Measurements from ENCODE around the gene PDIA6.

Gene PDIA6

DNA sequence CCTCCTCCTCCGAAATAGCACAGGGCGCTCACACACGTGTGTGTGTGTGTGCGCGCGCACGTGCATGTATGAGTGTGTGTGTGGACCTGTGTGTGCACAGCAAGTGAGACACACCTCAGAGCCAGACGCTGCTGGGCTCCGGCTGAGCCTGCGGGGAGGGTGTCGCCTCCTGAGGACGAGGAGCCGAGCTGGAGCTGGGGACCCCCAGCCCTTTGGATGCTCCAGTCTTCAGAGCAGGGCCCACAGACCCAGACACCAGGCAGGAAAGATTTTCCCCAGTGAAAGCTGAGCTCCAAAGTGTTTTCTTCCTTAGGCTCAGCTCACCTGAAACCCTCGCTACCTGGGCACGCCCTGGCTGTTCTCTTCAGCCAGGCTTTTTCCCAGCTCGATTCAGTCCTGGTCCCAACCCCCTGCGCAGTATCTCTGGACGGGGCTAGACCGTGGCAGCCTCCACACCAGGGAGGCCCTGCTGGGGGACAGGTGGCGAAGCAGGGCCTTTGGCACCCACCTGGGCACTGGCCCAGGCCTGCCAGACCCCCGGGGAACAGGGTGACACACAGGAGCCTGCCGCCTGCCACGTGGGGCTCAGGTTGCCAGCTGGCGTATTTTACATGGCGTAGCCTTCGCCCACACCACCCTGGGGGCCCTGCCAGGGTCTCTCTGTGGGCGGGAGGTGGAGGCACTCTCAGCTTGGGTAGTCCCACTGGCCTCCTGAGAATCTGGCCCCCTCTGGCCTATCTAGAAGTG, 36.2 kb downstream of the PDIA6 start:
- TF ChIP-seq CTCF (IDR thresholded peaks at IDR 0.05; ENCODE audit: insufficient read depth, low read length, missing control alignments): no peak
- no peak for DNase-seq (ENCODE audit: low read depth, low spot score)
- no peak overlapping the region for H3K4me3 ChIP-seq (ENCODE audit: low read depth, low read length)
- ChIA-PET POLR2A (no interaction called here), CTCF (no interaction called here)

DNA sequence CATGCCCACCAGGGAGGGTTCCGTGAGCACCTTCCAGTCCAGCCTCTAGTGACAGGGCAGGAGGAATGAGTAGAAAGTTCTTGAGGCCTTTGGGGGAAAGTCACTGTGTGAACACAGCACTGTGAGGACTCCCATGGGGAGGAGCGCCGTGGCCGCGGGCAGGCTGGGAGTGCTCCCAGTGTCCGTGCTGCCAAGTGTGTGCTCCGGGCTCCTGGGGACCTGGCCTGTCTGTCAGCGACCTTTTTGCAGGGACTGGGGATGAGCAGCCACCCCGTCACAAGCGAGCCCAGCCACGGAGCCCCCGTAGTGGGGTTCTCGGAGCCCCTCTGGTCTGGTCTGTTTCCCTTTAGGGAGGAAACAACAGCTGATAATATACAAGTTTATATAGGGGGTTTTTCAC, 36.8 kb downstream of the PDIA6 start:
- DNase-seq (ENCODE audit: low read depth, low spot score): no peak
- ChIA-PET CTCF (no interaction called here), POLR2A (no interaction called here)

DNA sequence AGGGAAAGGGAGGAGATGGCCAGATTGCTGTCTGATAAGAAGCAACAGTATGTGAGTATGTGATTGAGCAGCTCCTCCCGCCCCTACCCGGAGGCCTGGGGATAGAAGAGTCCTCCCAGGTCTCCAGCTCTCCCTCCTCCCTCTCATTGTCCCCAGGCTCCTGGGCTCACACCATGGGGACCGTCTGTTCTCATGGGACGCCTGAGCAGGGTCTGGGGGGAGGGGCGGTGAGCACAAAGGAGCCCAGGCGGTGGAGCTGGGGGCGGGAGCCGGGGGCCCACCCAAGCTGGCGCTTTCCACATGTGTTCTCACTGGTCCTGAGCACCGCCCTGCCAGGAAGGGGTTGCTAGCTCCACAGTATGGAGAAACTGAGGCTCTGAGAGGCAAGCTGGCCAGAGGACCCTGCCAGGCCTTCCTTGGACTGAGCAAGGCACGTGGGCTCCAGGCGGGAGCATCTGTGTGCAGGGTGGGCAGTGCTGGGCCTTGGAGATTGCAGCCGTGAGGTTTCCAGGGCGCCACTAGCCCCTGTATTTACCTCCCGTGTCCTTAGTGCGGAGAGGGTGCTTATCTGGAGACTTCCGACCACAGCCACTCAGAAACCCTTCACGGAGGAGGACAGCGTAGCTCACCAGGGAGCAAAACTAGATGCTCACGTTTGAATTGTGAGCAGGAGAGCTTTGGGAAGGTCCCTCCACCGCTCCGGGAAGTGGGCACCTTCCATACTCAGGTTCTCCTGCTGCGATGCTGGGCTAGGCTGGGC, 37.4 kb downstream of the PDIA6 start:
- DNase-seq (ENCODE audit: low read depth, low spot score): no peak
- H3K4me3 ChIP-seq (ENCODE audit: low read depth, low read length): no peak overlapping the region
- CTCF ChIA-PET: no interaction called here
- TF ChIP-seq CTCF (IDR thresholded peaks at IDR 0.05; ENCODE audit: insufficient read depth, low read length, missing control alignments): no peak
- POLR2A ChIA-PET: no interaction called here

More for the DNA sequence above, 36.8 kb downstream of the PDIA6 start:
- no peak overlapping the region for H3K4me3 ChIP-seq (ENCODE audit: low read depth, low read length)
- TF ChIP-seq CTCF (IDR thresholded peaks at IDR 0.05; ENCODE audit: insufficient read depth, low read length, missing control alignments): no peak

- TF ChIP-seq CTCF (IDR thresholded peaks at IDR 0.05; ENCODE audit: insufficient read depth, low read length, missing control alignments): no peak
- POLR2A ChIA-PET: no interaction called here
- H3K4me3 ChIP-seq (ENCODE audit: low read depth, low read length): no peak overlapping the region
- CTCF ChIA-PET: no interaction called here
- no peak for DNase-seq (ENCODE audit: low read depth, low spot score)
Measured at GRCh38 chr2:10774394-10774793, 38.2 kb downstream of the PDIA6 start.

- TF ChIP-seq CTCF (IDR thresholded peaks at IDR 0.05; ENCODE audit: insufficient read depth, low read length, missing control alignments): no peak
- POLR2A ChIA-PET: no interaction called here
- no peak overlapping the region for H3K4me3 ChIP-seq (ENCODE audit: low read depth, low read length)
- CTCF ChIA-PET: no interaction called here
- no peak for DNase-seq (ENCODE audit: low read depth, low spot score)
Measured at GRCh38 chr2:10773821-10774341, 38.7 kb downstream of the PDIA6 start.

GRCh38 chr2:10772868-10773215, 39.7 kb downstream of the PDIA6 start:
- POLR2A ChIA-PET: no interaction called here
- no peak overlapping the region for H3K4me3 ChIP-seq (ENCODE audit: low read depth, low read length)
- no peak for TF ChIP-seq CTCF (IDR thresholded peaks at IDR 0.05; ENCODE audit: insufficient read depth, low read length, missing control alignments)
- no peak for DNase-seq (ENCODE audit: low read depth, low spot score)
- CTCF ChIA-PET: interaction anchor here (1.4 kb wide), 1 partner anchor 19 kb away, joined by 3 read pairs; no protein-coding TSS in a partner anchor

All from AG04449 (cell line).